Neuronal stem cell (in vitro differentiated cells): ENCODE measurements around the gene RSPO4.

Experiments used
- DNase-seq: peaks from one replicate; pipeline ENCODE4 v3.0.0-alpha.2; 2013; ENCODE audit warnings: low spot score
- H2AFZ ChIP-seq: one replicate; pipeline ENCODE4 v1.6.1; 2013; ENCODE audit warnings: mild to moderate bottlenecking, low read length, inconsistent platforms
- H2AK5ac ChIP-seq: 2 replicates; pipeline ENCODE4 v1.6.1; 2013; ENCODE audit warnings: low read depth, mild to moderate bottlenecking, inconsistent platforms, low read length, moderate library complexity, mixed read lengths
- H2BK120ac ChIP-seq: 2 replicates; pipeline ENCODE4 v1.6.1; 2013; ENCODE audit warnings: low read depth, mild to moderate bottlenecking, inconsistent platforms, low read length, moderate library complexity, mixed read lengths
- H2BK12ac ChIP-seq: one replicate; pipeline ENCODE4 v1.6.1; 2013; ENCODE audit warnings: low read length, inconsistent platforms
- H2BK15ac ChIP-seq: 2 replicates; pipeline ENCODE4 v1.6.1; 2013; ENCODE audit warnings: mild to moderate bottlenecking, low read length, inconsistent platforms, mixed read lengths
- H2BK5ac ChIP-seq: one replicate; pipeline ENCODE4 v1.6.1; 2013; ENCODE audit warnings: inconsistent platforms, mild to moderate bottlenecking, low read length, moderate library complexity
- H3K14ac ChIP-seq: one replicate; pipeline ENCODE4 v1.6.1; 2013; ENCODE audit warnings: low read length, inconsistent platforms
- H3K18ac ChIP-seq: 2 replicates; pipeline ENCODE4 v1.6.1; 2013; ENCODE audit warnings: low read length, inconsistent platforms
- H3K23ac ChIP-seq: 2 replicates; pipeline ENCODE4 v1.6.1; 2013; ENCODE audit warnings: low read depth, mild to moderate bottlenecking, mixed read lengths, low read length, inconsistent platforms; ENCODE audit not compliant: poor library complexity
- H3K27ac ChIP-seq: replicated peaks from 3 replicates; pipeline ENCODE4 v1.5.1; 2013; ENCODE audit warnings: low read length, inconsistent platforms
- H3K27me3 ChIP-seq, 3 experiments: 2 replicates each; pipeline ENCODE4 v1.6.1; 2013; ENCODE audit warnings: low read length in 3 of 3, mild to moderate bottlenecking in 2 of 3, inconsistent platforms in 1 of 3, low read depth in 1 of 3, mixed read lengths in 1 of 3, moderate library complexity in 1 of 3; ENCODE audit not compliant: control insufficient read depth in 3 of 3, insufficient read depth in 3 of 3
- H3K36me3 ChIP-seq, 2 donors: replicated peaks in 1 of 2; 2 replicates each; pipeline ENCODE4 v1.6.1; 2013; ENCODE audit warnings: low read length in 2 of 2; ENCODE audit not compliant: control insufficient read depth in 2 of 2, insufficient read depth in 2 of 2
- H3K4ac ChIP-seq: 2 replicates; pipeline ENCODE4 v1.6.1; 2013; ENCODE audit warnings: inconsistent platforms, mild to moderate bottlenecking, low read length, moderate library complexity
- H3K4me1 ChIP-seq, 2 donors: 1 replicate in 1 of 2; 2 replicates in 1 of 2; pipeline ENCODE4 v1.6.1; 2013; ENCODE audit warnings: low read length in 2 of 2, low read depth in 1 of 2; ENCODE audit not compliant: control insufficient read depth in 2 of 2, insufficient read depth in 1 of 2
- H3K4me2 ChIP-seq: one replicate; pipeline ENCODE4 v1.6.1; 2013; ENCODE audit warnings: mild to moderate bottlenecking, low read length, inconsistent platforms; ENCODE audit not compliant: insufficient read depth, poor library complexity, severe bottlenecking
- H3K4me3 ChIP-seq, 2 donors: 2 replicates each; pipeline ENCODE4 v1.5.1; 2013; ENCODE audit warnings: low read length in 2 of 2, mild to moderate bottlenecking in 2 of 2, inconsistent platforms in 1 of 2, moderate library complexity in 1 of 2
- H3K79me1 ChIP-seq: one replicate; pipeline ENCODE4 v1.6.1; 2013; ENCODE audit warnings: low read depth, mild to moderate bottlenecking, inconsistent platforms, low read length, moderate library complexity
- H3K9ac ChIP-seq: one replicate; pipeline ENCODE4 v1.6.1; 2013; ENCODE audit warnings: mild to moderate bottlenecking, low read depth, low read length, inconsistent platforms; ENCODE audit not compliant: poor library complexity
- H3K9me3 ChIP-seq, 2 donors: replicated peaks in 1 of 2; 2 replicates each; pipeline versions ENCODE3 to v1.6.1; 2013; ENCODE audit warnings: low read length in 2 of 2, mild to moderate bottlenecking in 2 of 2, inconsistent platforms in 1 of 2, low read depth in 1 of 2, mixed read lengths in 1 of 2, moderate library complexity in 1 of 2; ENCODE audit not compliant: control insufficient read depth in 2 of 2, insufficient read depth in 1 of 2
- H4K8ac ChIP-seq: one replicate; pipeline ENCODE4 v1.6.1; 2013; ENCODE audit warnings: low read depth, mild to moderate bottlenecking, inconsistent platforms, low read length, moderate library complexity
- H4K91ac ChIP-seq: one replicate; pipeline ENCODE4 v1.6.1; 2013; ENCODE audit warnings: low read length, low read depth, mild to moderate bottlenecking, inconsistent platforms; ENCODE audit not compliant: poor library complexity
- WGBS, 2 donors: extraction: QIAGEN DNeasy Blood & Tissue Kit; methylation state at CpG; one replicate each; pipeline ENCODE4 v1.1.7; 2013; ENCODE audit warnings: missing lambda C conversion rate in 2 of 2, mixed read lengths in 1 of 2; ENCODE audit not compliant: insufficient read length in 2 of 2, insufficient replicate concordance in 1 of 2; ENCODE audit errors: extremely low coverage in 2 of 2; 5-methylcytosine and 5-hydroxymethylcytosine counted together

RSPO4 gene

GRCh38 chr20:998231-998830, 3.8 kb downstream of the RSPO4 start:
- no peak overlapping the region for H3K18ac ChIP-seq
- no peak overlapping the region for H4K8ac ChIP-seq
- H3K14ac ChIP-seq, result peak overlapping the region; percentile 91
- H2AFZ ChIP-seq, result no peak overlapping the region
- no peak overlapping the region for H3K9ac ChIP-seq
- no CpG with 5 or more reads among the region's 6 CpGs for WGBS, 2 donors
- no peak overlapping the region for H2BK15ac ChIP-seq
- no peaks in the 10 kb centered on the region for H3K36me3 ChIP-seq
- no peak overlapping the region for H2BK120ac ChIP-seq
- H3K27ac ChIP-seq, result no peak overlapping the region
- H3K4me2 ChIP-seq, result no peak overlapping the region
- no peak overlapping the region for H3K4ac ChIP-seq
- H3K4me3 ChIP-seq, result no peak overlapping the region
- no peak overlapping the region for H2AK5ac ChIP-seq
- H2BK5ac ChIP-seq, result no peak overlapping the region
- no peak for DNase-seq
- H3K9me3 ChIP-seq, result no peaks in the 10 kb centered on the region
- no peaks in the 10 kb centered on the region for H3K79me1 ChIP-seq
- no peak overlapping the region for H2BK12ac ChIP-seq
- H3K23ac ChIP-seq, result no peak overlapping the region
- H3K4me1 ChIP-seq, result peaks cover 0 to 3% of the 10 kb centered on the region in 2 donors
- H4K91ac ChIP-seq, result no peak overlapping the region
- H3K27me3 ChIP-seq, result peaks cover 6 to 66% (median 25%) of the 10 kb centered on the region in 3 experiments

GRCh38 chr20:997486-997885, 4.6 kb downstream of the RSPO4 start:
- no peaks in the 10 kb centered on the region for H3K79me1 ChIP-seq
- no peak overlapping the region for H3K18ac ChIP-seq
- peaks cover 6 to 61% (median 17%) of the 10 kb centered on the region in 3 experiments for H3K27me3 ChIP-seq
- no peak overlapping the region for H3K4ac ChIP-seq
- no peak overlapping the region for H3K27ac ChIP-seq
- H3K4me2 ChIP-seq, result no peak overlapping the region
- H2BK120ac ChIP-seq, result no peak overlapping the region
- peaks cover 0 to 2% of the 10 kb centered on the region in 2 donors for H3K4me1 ChIP-seq
- DNase-seq, result no peak
- no peak overlapping the region for H2AK5ac ChIP-seq
- no peak overlapping the region for H4K91ac ChIP-seq
- H3K9ac ChIP-seq, result no peak overlapping the region
- H2BK12ac ChIP-seq, result no peak overlapping the region
- no peak overlapping the region for H2BK15ac ChIP-seq
- no peaks in the 10 kb centered on the region for H3K9me3 ChIP-seq
- peak overlapping the region in 1 of 2 donors; percentile 9 for H3K4me3 ChIP-seq
- H2BK5ac ChIP-seq, result no peak overlapping the region
- no peaks in the 10 kb centered on the region for H3K36me3 ChIP-seq
- no peak overlapping the region for H2AFZ ChIP-seq
- no CpG with 5 or more reads among the region's 6 CpGs for WGBS, 2 donors
- H4K8ac ChIP-seq, result no peak overlapping the region
- H3K23ac ChIP-seq, result no peak overlapping the region
- no peak overlapping the region for H3K14ac ChIP-seq

- DNase-seq, result no peak
- Histone ChIP-seq H4K8ac (no peak overlapping the region), H3K79me1 (no peaks in the 10 kb centered on the region), H3K27me3 (peaks cover 6 to 59% (median 14%) of the 10 kb centered on the region in 3 experiments), H2BK120ac (no peak overlapping the region), H3K14ac (no peak overlapping the region), H4K91ac (no peak overlapping the region), H3K4me3 (no peak overlapping the region), H3K4ac (no peak overlapping the region), H3K4me1 (no peaks in the 10 kb centered on the region), H3K9me3 (no peaks in the 10 kb centered on the region), H3K27ac (no peak overlapping the region), H3K18ac (no peak overlapping the region), H3K23ac (no peak overlapping the region), H2BK12ac (no peak overlapping the region), H3K36me3 (no peaks in the 10 kb centered on the region), H2BK15ac (no peak overlapping the region), H2AK5ac (no peak overlapping the region), H3K4me2 (no peak overlapping the region), H2BK5ac (no peak overlapping the region), H2AFZ (no peak overlapping the region), H3K9ac (no peak overlapping the region)
- no CpG with 5 or more reads among the region's 8 CpGs for WGBS, 2 donors
Measured at GRCh38 chr20:997016-997415, 5.1 kb downstream of the RSPO4 start.

GRCh38 chr20:995170-995569, 6.9 kb downstream of the RSPO4 start:
- H3K4me1 ChIP-seq, result peaks cover 0 to 2% of the 10 kb centered on the region in 2 donors
- H3K79me1 ChIP-seq, result no peaks in the 10 kb centered on the region
- H2AFZ ChIP-seq, result no peak overlapping the region
- no peak overlapping the region for H3K9ac ChIP-seq
- H3K27me3 ChIP-seq, result peaks cover 0 to 51% (median 2%) of the 10 kb centered on the region in 3 experiments
- H3K4me2 ChIP-seq, result no peak overlapping the region
- H2BK12ac ChIP-seq, result no peak overlapping the region
- no peak overlapping the region for H3K4me3 ChIP-seq
- DNase-seq, result no peak
- no peak overlapping the region for H2BK5ac ChIP-seq
- H2BK15ac ChIP-seq, result no peak overlapping the region
- no peak overlapping the region for H3K18ac ChIP-seq
- no peak overlapping the region for H3K27ac ChIP-seq
- no peaks in the 10 kb centered on the region for H3K36me3 ChIP-seq
- no peak overlapping the region for H4K8ac ChIP-seq
- H2AK5ac ChIP-seq, result no peak overlapping the region
- no peak overlapping the region for H4K91ac ChIP-seq
- no peak overlapping the region for H2BK120ac ChIP-seq
- no peak overlapping the region for H3K23ac ChIP-seq
- WGBS, 2 donors, result no CpG with 5 or more reads among the region's 8 CpGs
- no peak overlapping the region for H3K4ac ChIP-seq
- no peaks in the 10 kb centered on the region for H3K9me3 ChIP-seq
- H3K14ac ChIP-seq, result no peak overlapping the region
